IPS-11a (cell line): Measurements from ENCODE around the gene MCRIP1.

Source experiments
- H3K4me3 ChIP-seq: one replicate; pipeline ENCODE4 v1.5.1; 2013; ENCODE audit warnings: low read depth, low read length, control low read depth

The MCRIP1 gene

DNA sequence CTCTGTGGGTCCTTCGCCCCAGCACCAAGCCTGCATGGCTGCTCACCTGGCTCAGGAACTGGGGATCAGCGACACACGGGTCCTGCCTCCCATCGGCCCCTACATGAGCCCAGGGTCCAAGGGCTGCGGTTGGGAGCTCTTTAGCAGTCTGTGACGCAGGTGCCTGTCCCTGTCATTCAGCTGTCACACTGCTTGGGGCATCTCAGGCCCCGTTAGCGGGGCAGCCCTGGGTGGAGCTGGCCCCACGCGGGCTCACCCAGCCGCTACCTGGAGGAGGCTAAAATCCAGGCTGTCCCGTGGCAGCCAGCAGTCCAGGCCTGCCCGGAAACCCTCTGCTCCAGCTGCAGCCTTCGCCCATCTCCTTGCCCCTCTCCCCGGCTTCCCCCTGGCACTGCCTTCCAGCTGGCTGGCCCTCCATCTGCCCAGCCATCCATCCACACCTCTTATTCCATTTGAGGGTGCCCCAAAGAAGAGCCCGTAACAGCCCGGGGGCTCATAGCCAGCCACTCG lies 25.8 kb downstream of the MCRIP1 start:
- no peak overlapping the region for H3K4me3 ChIP-seq

- no peak overlapping the region for H3K4me3 ChIP-seq
Measured at GRCh38 chr17:81806461-81807209, 26.5 kb downstream of the MCRIP1 start.

DNA sequence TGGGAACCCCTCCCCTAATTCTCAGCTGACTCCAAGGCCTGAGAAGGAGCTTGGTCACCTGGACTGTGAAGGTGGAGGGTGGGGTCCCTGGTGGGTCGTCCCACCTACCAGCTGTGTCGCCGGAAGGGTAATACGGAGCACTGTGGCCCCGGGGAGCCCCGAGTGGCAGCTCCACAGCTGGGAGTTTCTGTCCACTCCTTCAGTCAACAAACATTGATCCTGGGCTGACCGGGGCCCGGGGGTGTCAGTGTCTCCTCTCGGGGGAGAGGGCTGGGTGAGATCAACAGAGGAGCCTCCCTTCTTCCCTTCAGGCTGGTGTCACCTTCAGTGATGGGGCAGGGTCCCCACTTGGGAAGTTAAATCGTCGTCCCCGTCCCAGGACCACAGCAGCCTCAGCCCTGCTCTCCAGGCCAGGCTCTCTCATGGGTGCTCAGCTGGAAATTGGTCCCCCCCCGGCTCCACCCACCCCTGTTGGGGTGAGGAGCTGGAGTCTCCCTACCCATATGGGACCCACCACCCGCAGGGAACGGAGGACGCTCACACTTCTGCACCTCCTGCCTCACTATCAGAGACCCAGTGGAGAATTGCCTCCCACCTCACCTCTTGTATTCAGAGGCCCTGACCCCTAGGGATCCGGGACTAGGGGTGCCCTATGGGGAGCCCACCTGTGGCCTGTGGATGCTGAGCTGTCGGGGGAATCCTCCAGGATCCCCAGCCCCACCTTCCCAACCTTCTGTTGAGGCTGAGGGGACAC lies 27.2 kb downstream of the MCRIP1 start:
- no peak overlapping the region for H3K4me3 ChIP-seq

DNA sequence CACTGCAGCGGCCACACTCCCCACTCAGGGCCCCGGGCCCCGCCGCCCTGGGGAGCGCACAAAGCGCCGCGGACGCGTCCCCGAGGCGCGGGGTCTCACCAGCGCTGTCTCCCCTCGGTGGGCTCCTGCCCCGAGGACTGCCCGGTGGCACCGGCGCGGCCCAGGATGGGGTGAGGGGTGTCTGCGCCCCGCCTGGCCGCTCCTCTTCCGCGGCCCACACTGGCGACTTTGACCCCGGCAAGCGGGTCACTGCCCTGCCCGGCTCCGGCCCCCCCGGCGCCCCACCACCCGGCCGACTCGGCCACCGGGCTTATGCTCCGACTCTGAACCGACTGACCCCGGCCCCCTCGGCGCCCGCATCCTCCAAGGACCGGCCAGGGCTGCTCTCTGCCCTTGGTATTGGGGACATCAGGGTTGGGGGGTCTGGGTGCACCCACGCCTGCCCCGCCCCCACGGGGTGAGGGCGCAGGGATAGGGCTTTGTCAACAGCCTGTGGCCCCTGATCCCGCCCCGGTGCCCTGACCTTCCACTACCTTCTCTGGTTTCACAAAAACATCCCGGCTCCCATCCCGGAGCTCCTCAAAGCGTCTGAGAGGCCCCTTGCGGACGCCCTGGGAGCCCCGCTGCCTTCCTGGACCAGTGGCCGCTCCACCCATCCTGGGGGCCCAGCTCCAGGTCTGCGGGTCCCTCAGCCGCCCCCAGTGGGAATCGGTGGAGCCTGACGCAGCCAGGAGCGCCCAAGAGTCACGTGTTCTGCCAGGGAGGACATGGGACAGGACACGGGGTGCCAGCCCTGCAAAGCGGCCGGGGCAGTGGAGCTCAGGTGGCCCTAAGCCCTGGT lies 28.3 kb downstream of the MCRIP1 start:
- peak overlapping the region; percentile 17 for H3K4me3 ChIP-seq

DNA sequence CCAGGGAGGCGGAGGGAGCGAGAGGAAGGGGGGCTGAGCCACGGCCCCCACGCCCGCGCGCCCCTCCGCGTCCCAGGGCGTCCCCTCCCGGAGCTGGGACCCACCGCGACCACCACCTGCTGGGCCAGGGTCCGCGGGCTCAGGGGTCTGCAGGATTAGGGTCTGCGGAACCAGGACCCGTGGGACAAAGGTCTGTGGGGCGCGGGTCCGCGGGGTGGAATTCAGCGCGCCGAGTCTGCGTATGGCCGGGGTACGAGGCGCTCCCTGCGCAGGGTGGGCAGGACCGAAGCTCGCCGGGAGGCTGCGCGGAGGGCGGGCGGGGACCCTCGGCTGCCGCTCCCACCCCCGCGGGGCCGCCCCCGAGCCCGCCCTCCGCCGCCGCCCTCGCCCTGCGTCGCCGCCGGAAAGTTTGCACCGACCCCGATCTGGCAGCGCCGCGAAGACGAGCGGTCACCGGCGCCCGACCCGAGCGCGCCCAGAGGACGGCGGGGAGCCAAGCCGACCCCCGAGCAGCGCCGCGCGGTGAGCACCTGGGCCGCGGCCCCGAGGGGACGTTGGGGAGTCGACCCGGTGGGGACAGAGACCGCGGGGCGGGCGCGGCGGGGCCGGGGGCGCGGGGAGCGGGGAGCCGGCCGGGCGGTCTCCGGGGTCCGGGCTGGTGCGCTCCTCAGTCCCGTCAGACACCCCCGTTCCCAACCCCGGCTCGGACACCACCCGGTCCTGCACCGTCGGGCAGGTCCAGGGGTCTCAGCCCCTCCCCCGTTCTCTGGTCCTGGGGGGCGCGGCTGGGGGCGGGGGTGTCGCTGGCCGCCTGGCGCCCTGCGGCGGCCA lies 29.1 kb downstream of the MCRIP1 start, which contains the start of gene GCGR:
GCGR (plus strand) TSS at position 423 of the 831 bp plus-strand sequence. CDS start 4,869 bp downstream, outside the sequence.
- H3K4me3 ChIP-seq: peak within 1 kb of the TSS; percentile 17

GRCh38 chr17:81802856-81803643 lies 30.0 kb downstream of the MCRIP1 start:
- no peak overlapping the region for H3K4me3 ChIP-seq

DNA sequence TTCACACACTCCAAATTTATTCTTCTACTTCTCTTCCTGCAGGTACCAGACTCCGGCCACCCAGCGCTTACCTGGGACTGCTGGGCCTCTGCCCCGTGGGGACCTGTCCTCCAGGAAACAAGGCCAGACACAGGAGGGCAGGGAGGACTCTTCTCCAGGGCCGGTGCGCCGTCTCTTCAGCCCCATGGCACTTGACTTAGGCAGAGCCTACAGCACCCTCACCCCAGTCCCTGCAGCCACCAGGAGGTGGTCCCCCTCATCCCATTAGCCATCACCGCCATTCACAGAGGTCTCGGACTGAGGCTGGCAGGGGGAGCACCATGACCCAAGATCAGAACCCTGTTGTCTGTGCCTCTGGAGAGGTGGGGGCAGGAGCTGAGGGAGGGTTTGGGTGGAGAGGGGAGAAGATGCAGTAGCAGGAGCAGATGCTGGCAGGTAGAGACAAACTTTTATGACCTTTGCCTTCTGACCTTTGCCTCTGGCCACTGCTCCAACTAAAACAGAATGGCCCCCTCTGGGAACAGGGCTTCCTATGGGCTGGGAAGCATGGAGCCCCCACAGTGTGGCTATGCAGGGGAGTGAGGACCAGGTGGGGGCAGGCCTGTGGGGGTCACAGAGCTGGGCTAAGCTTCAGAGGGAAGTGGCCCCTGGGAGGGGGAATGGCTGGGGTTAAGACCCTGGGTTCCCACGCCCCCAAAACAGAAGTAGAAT lies 30.9 kb downstream of the MCRIP1 start:
- H3K4me3 ChIP-seq: no peak overlapping the region

- no peak overlapping the region for H3K4me3 ChIP-seq
Measured at GRCh38 chr17:81801327-81801726, 31.8 kb downstream of the MCRIP1 start.

DNA sequence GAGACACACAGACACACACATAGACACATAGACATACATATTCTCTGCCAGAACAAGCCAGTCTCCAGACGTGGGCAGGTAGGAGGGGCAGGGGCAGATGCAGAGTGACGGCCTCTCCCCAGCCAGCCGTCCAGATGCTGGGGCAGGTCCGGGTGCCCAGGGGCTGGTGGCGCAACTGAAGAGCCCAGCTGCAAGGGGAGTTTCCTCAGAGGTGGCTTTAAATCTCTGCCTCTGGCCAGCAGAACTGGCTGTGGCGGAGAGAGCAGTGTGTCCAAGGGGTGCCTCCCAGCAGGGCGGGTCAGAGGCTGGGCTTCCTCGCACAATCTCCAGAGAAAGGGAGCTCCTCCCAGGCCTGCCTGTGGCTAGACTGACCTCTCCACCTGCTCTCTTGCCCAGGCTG lies 38.6 kb downstream of the MCRIP1 start:
- no peak overlapping the region for H3K4me3 ChIP-seq

DNA sequence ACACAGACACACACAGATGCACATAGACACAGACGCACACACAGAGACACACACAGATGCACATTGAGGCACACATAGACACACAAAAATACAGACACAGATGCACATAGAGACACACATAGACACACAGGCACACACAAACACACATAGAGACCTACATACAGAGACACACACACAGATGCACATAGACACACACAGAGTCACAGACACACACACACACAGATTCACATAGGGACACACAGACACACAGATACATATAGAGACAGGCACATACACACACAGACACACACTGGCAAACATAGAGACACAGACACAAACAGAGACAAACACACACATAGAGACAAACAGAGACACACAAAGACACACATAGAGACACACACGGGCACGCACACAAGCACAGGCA lies 39.0 kb downstream of the MCRIP1 start:
- H3K4me3 ChIP-seq: no peak overlapping the region

DNA sequence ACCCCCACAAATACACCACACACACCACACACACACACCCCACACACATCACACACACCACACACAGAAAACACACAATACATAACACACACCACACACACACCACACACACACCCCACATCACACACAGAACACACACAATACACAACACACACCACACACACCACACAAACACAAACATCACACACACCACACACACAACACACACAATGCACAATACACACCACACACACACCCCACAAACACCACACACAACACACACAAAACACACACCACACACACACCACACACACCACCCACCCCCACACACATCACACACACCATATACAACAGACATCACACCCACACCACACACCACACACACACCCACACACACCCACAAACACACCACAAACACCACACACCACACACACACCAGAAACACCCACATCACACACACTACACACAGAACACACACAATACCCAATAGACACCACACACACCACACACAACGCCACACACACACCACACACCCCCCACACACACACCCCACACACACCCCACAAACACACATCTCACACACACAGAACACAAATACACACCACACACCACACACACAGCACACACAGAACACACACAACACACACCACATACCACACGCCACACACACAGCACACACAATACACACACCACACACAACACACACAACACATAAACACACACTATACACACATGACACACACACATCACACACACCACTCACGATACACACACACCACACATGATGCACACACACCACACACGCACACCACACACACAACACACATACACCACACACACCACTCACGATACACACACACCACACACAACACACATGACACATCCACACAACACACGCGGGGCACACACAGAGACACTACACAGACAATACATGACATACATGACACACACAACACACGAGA lies 40.1 kb downstream of the MCRIP1 start:
- H3K4me3 ChIP-seq: no peak overlapping the region
